Measurements from ENCODE around the gene GBGT1. TPM values are rescaled to one million over a fixed set of nuclear protein-coding genes. Genes with fewer than 3 reads are reported as not detected.

Gene GBGT1
- total and polyA plus RNA-seq, 4 experiments from 2014 or later: 0.16 to 6.3 (median 2.1) TPM

DNA sequence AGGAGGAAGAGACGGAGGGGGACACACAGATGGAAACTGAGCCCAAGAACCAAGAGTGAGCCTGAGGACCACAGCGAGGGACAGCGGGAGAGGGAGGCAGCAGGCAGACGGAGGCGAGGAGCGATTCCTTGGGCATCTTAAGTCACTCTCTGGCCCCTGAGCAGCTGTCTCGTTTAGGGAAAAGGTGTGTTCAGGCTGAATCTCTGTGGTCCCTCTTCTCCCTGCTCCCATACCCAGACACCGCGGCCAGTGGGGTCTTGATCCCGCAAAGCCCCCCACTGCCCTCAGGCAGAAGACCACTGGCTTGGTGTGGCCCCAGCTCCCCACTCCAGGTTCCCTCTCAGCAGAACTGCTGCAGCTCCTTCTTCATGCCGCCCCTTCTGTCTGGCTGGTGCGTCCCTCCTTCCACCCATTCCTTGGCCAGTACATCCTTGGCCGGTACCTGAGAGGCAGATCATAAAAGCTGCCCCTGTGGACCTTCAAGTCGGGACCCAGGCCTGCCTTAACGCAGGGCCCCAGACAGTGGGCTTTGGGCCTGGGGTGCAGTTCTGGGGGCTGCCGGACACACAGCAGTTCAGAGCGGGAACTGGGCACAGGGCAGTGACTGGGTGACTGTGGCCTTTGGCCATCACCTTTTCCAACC, 36.9 kb downstream of the GBGT1 start:
- intact Hi-C loops (cut with micrococcal nuclease): no loop called here
- CTCF ChIA-PET (ENCODE audit: partially characterized antibody): interaction anchor here (13.5 kb wide), 1 partner anchor 19 kb away, joined by 282 read pairs; no protein-coding TSS in a partner anchor
- peak overlapping the region; percentile 64 to 87 (median 78) for H3K4me3 Mint-ChIP-seq

GRCh38 chr9:133125941-133126696, 37.6 kb downstream of the GBGT1 start:
- peak overlapping the region in 1 of 2 donors; percentile 28 for H3K4me3 ChIP-seq (ENCODE audit: low read length in 2 of 2)
- peaks cover 96% of the 10 kb centered on the region for H3K4me1 ChIP-seq (ENCODE audit: insufficient read depth, low read length)
- Mint-ChIP-seq H3K9me3 (peaks cover 0 to 3% (median 0%) of the 10 kb centered on the region in 8 donors), H3K27ac (peak overlapping the region; percentile 91 to 100 (median 96)), H3K4me1 (peaks cover 44 to 91% (median 73%) of the 10 kb centered on the region in 4 donors), H3K4me3 (peak overlapping the region; percentile 64 to 87 (median 74)), H3K36me3 (peaks cover 0 to 29% of the 10 kb centered on the region in 2 donors), H3K27me3 (no peaks in the 10 kb centered on the region)
- DNase-seq: peak in 1 of 5 donors; percentile 47
- H3K36me3 ChIP-seq (ENCODE audit: insufficient read depth, low read length): peaks cover 5% of the 10 kb centered on the region
- intact Hi-C loops (cut with micrococcal nuclease): no loop called here
- no peaks in the 10 kb centered on the region for H3K27me3 ChIP-seq (ENCODE audit: insufficient read depth, low read length)
- ChIA-PET CTCF (ENCODE audit: partially characterized antibody) (interaction anchor here (1.3 to 13.5 kb wide), 2 partner anchors 11 to 20 kb away, joined by 3 to 282 read pairs; no protein-coding TSS in a partner anchor), POLR2A (ENCODE audit: partially characterized antibody) (interaction anchor here (0.6 to 13.2 kb wide), 4 partner anchors 8 to 229 kb away, joined by 3 to 424 read pairs (median 15); partner anchors contain the start of gene GTF3C5)
- peak overlapping the region; percentile 100 for H3K27ac ChIP-seq (ENCODE audit: low read depth, low read length)
- H3K9me3 ChIP-seq (ENCODE audit: control insufficient read depth in 1 of 2, low read length in 2 of 2): no peaks in the 10 kb centered on the region

More for the DNA sequence above, 36.9 kb downstream of the GBGT1 start:
- H3K27me3 Mint-ChIP-seq: no peaks in the 10 kb centered on the region
- H3K27ac Mint-ChIP-seq: peak overlapping the region; percentile 92 to 100 (median 96)
- no peaks in the 10 kb centered on the region for H3K9me3 ChIP-seq (ENCODE audit: control insufficient read depth in 1 of 2, low read length in 2 of 2)
- peaks cover 5% of the 10 kb centered on the region for H3K36me3 ChIP-seq (ENCODE audit: insufficient read depth, low read length)
- peaks cover 97% of the 10 kb centered on the region for H3K4me1 ChIP-seq (ENCODE audit: insufficient read depth, low read length)
- H3K27me3 ChIP-seq (ENCODE audit: insufficient read depth, low read length): no peaks in the 10 kb centered on the region
- peak overlapping the region in 1 of 2 donors; percentile 28 for H3K4me3 ChIP-seq (ENCODE audit: low read length in 2 of 2)
- H3K27ac ChIP-seq (ENCODE audit: low read depth, low read length): peak overlapping the region; percentile 100
- peaks cover 0 to 6% (median 0%) of the 10 kb centered on the region in 8 donors for H3K9me3 Mint-ChIP-seq
- H3K36me3 Mint-ChIP-seq: peaks cover 0 to 26% of the 10 kb centered on the region in 2 donors
- POLR2A ChIA-PET (ENCODE audit: partially characterized antibody): interaction anchor here (0.6 to 13.2 kb wide), 4 partner anchors 7 to 229 kb away, joined by 3 to 424 read pairs (median 15); no protein-coding TSS in a partner anchor
- peaks cover 46 to 92% (median 74%) of the 10 kb centered on the region in 4 donors for H3K4me1 Mint-ChIP-seq
- DNase-seq: no peak

DNA sequence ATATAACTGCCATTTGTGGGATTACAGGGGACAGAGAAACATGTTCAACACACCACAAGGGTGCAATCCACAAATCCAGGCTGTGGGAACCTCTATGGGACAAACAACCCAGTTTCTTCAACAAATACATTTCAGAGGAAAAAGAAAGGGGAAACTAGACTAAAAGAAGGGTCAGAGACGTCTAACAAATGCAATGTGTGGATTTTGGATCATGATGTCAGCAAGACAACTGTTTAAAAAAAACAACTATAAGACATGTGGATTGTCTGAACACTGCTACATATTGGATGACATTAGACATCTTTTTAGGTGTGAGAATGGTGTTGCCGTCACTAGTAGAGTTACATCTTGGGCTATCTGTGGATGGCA, 38.8 kb downstream of the GBGT1 start:
- Mint-ChIP-seq H3K4me3 (peak overlapping the region in 6 of 8 donors; percentile 44 to 68 (median 62)), H3K27me3 (no peaks in the 10 kb centered on the region), H3K27ac (peak overlapping the region; percentile 83 to 100 (median 95)), H3K4me1 (peaks cover 39 to 87% (median 71%) of the 10 kb centered on the region in 4 donors), H3K9me3 (peaks cover 0 to 3% (median 0%) of the 10 kb centered on the region in 8 donors), H3K36me3 (peaks cover 0 to 26% of the 10 kb centered on the region in 2 donors)
- no peaks in the 10 kb centered on the region for H3K27me3 ChIP-seq (ENCODE audit: insufficient read depth, low read length)
- CTCF ChIA-PET (ENCODE audit: partially characterized antibody): interaction anchor here (1.3 to 13.5 kb wide), 2 partner anchors 12 to 21 kb away, joined by 3 to 282 read pairs; no protein-coding TSS in a partner anchor
- intact Hi-C loops (cut with micrococcal nuclease): no loop called here
- no peak overlapping the region for H3K4me3 ChIP-seq (ENCODE audit: low read length in 2 of 2)
- H3K36me3 ChIP-seq (ENCODE audit: insufficient read depth, low read length): peaks cover 5% of the 10 kb centered on the region
- no peaks in the 10 kb centered on the region for H3K9me3 ChIP-seq (ENCODE audit: control insufficient read depth in 1 of 2, low read length in 2 of 2)
- peaks cover 93% of the 10 kb centered on the region for H3K4me1 ChIP-seq (ENCODE audit: insufficient read depth, low read length)
- H3K27ac ChIP-seq (ENCODE audit: low read depth, low read length): peak overlapping the region; percentile 4
- DNase-seq: no peak
- POLR2A ChIA-PET (ENCODE audit: partially characterized antibody): interaction anchor here (3.3 to 13.2 kb wide), 2 partner anchors 9 to 21 kb away, joined by 27 to 424 read pairs; no protein-coding TSS in a partner anchor

- Histone ChIP-seq H3K9me3 (ENCODE audit: control insufficient read depth in 1 of 2, low read length in 2 of 2) (no peaks in the 10 kb centered on the region), H3K4me1 (ENCODE audit: insufficient read depth, low read length) (peaks cover 93% of the 10 kb centered on the region), H3K27me3 (ENCODE audit: insufficient read depth, low read length) (no peaks in the 10 kb centered on the region), H3K27ac (ENCODE audit: low read depth, low read length) (peak overlapping the region; percentile 4), H3K36me3 (ENCODE audit: insufficient read depth, low read length) (peaks cover 5% of the 10 kb centered on the region), H3K4me3 (ENCODE audit: low read length in 2 of 2) (no peak overlapping the region)
- ChIA-PET CTCF (ENCODE audit: partially characterized antibody) (interaction anchor here (13.5 kb wide), 1 partner anchor 22 kb away, joined by 282 read pairs; no protein-coding TSS in a partner anchor), POLR2A (ENCODE audit: partially characterized antibody) (interaction anchor here (3.3 to 13.2 kb wide), 2 partner anchors 10 to 21 kb away, joined by 27 to 424 read pairs; no protein-coding TSS in a partner anchor)
- H3K27me3 Mint-ChIP-seq: no peaks in the 10 kb centered on the region
- peaks cover 0 to 3% (median 0%) of the 10 kb centered on the region in 8 donors for H3K9me3 Mint-ChIP-seq
- H3K4me1 Mint-ChIP-seq: peaks cover 39 to 86% (median 69%) of the 10 kb centered on the region in 4 donors
- H3K36me3 Mint-ChIP-seq: peaks cover 0 to 24% of the 10 kb centered on the region in 2 donors
- peak overlapping the region in 6 of 8 donors; percentile 3 to 68 (median 22) for H3K4me3 Mint-ChIP-seq
- DNase-seq: no peak
- H3K27ac Mint-ChIP-seq: peak overlapping the region; percentile 84 to 100 (median 95)
- intact Hi-C loops (cut with micrococcal nuclease): no loop called here
Observed at GRCh38 chr9:133124123-133124906, 39.4 kb downstream of the GBGT1 start.

DNA sequence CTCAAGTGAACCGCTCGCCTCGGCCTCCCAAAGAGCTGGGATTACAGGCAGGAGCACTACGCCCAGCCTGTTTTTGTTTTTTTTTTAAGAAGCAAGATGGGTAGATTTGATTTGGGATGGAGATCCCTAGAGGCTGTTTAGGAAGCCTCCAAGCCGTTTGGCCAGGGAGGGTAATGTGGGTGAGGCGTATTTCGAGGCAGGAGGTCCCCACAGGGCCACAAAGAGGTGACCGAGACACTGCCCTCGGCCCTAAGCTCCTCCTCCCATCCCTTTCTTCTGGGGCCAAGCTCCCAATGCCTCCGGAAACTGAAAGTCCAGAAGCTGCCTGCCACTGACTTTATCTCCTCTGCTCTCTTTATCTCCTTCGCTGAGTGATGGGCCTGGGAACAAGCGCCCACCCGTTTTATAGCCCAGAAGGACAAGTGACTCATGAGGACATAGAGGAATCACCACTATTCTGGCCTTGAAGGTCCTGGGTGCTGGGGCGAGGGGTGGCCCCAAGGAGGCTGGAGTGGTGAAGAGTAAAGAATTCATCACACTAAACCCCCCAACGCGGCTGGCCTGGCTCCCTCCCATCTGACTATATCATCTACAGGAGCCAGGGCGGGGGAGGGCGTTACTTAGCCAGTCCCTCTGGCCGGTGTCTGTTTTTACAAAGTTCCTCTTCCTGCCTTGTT, 40.6 kb downstream of the GBGT1 start:
- peaks cover 0 to 24% of the 10 kb centered on the region in 2 donors for H3K36me3 Mint-ChIP-seq
- peak overlapping the region in 5 of 8 donors; percentile 8 to 66 (median 32) for H3K4me3 Mint-ChIP-seq
- H3K36me3 ChIP-seq (ENCODE audit: insufficient read depth, low read length): peaks cover 5% of the 10 kb centered on the region
- H3K9me3 ChIP-seq (ENCODE audit: control insufficient read depth in 1 of 2, low read length in 2 of 2): no peaks in the 10 kb centered on the region
- no peaks in the 10 kb centered on the region for H3K27me3 Mint-ChIP-seq
- intact Hi-C loops (cut with micrococcal nuclease): no loop called here
- H3K27ac Mint-ChIP-seq: peak overlapping the region; percentile 95 to 100 (median 98)
- peaks cover 0 to 3% (median 0%) of the 10 kb centered on the region in 8 donors for H3K9me3 Mint-ChIP-seq
- peaks cover 93% of the 10 kb centered on the region for H3K4me1 ChIP-seq (ENCODE audit: insufficient read depth, low read length)
- peaks cover 43 to 88% (median 70%) of the 10 kb centered on the region in 4 donors for H3K4me1 Mint-ChIP-seq
- POLR2A ChIA-PET (ENCODE audit: partially characterized antibody): interaction anchor here (1.1 to 25.7 kb wide), 4 partner anchors 8 to 24 kb away, joined by 3 to 345 read pairs (median 33); no protein-coding TSS in a partner anchor
- no peak for DNase-seq
- no peak overlapping the region for H3K4me3 ChIP-seq (ENCODE audit: low read length in 2 of 2)
- CTCF ChIA-PET (ENCODE audit: partially characterized antibody): interaction anchor here (0.9 to 30.1 kb wide), 4 partner anchors 8 to 29 kb away, joined by 4 to 596 read pairs (median 4); no protein-coding TSS in a partner anchor
- H3K27ac ChIP-seq (ENCODE audit: low read depth, low read length): peak overlapping the region; percentile 88
- no peaks in the 10 kb centered on the region for H3K27me3 ChIP-seq (ENCODE audit: insufficient read depth, low read length)

- H3K4me3 ChIP-seq (ENCODE audit: low read length in 2 of 2): no peak overlapping the region
- no peaks in the 10 kb centered on the region for H3K9me3 ChIP-seq (ENCODE audit: control insufficient read depth in 1 of 2, low read length in 2 of 2)
- Mint-ChIP-seq H3K36me3 (peaks cover 0 to 21% of the 10 kb centered on the region in 2 donors), H3K27ac (peak overlapping the region; percentile 95 to 100 (median 98)), H3K4me3 (peak overlapping the region in 5 of 8 donors; percentile 15 to 66 (median 40)), H3K27me3 (no peaks in the 10 kb centered on the region), H3K9me3 (peaks cover 0 to 3% (median 0%) of the 10 kb centered on the region in 8 donors), H3K4me1 (peaks cover 41 to 88% (median 69%) of the 10 kb centered on the region in 4 donors)
- POLR2A ChIA-PET (ENCODE audit: partially characterized antibody): interaction anchor here (1.1 to 25.7 kb wide), 4 partner anchors 9 to 25 kb away, joined by 3 to 345 read pairs (median 33); no protein-coding TSS in a partner anchor
- no peaks in the 10 kb centered on the region for H3K27me3 ChIP-seq (ENCODE audit: insufficient read depth, low read length)
- CTCF ChIA-PET (ENCODE audit: partially characterized antibody): interaction anchor here (0.9 to 30.1 kb wide), 4 partner anchors 8 to 29 kb away, joined by 4 to 596 read pairs (median 4); no protein-coding TSS in a partner anchor
- H3K36me3 ChIP-seq (ENCODE audit: insufficient read depth, low read length): peaks cover under 1% of the 10 kb centered on the region
- intact Hi-C loops (cut with micrococcal nuclease): no loop called here
- peaks cover 93% of the 10 kb centered on the region for H3K4me1 ChIP-seq (ENCODE audit: insufficient read depth, low read length)
- DNase-seq: no peak
- peak overlapping the region; percentile 88 for H3K27ac ChIP-seq (ENCODE audit: low read depth, low read length)
Observed at GRCh38 chr9:133122605-133122934, 41.1 kb downstream of the GBGT1 start.
